ENCODE results near the gene GDI1. TPM values are rescaled to one million over a fixed set of nuclear protein-coding genes. Genes with fewer than 3 reads are reported as not detected.

The GDI1 gene
- total RNA-seq, 1 donor, result 106 TPM

GRCh38 chrX:154439841-154440240 lies 2.9 kb downstream of the GDI1 start:
- no peak for DNase-seq (ENCODE audit: low read depth)
- no peak overlapping the region for H3K4me3 ChIP-seq (ENCODE audit: low read depth, low read length)
- TF ChIP-seq CTCF (IDR thresholded peaks at IDR 0.05; ENCODE audit: insufficient read depth, low read depth, low read length), result no peak

GRCh38 chrX:154440623-154441357 lies 3.8 kb downstream of the GDI1 start:
- no peak for DNase-seq (ENCODE audit: low read depth)
- no peak overlapping the region for H3K4me3 ChIP-seq (ENCODE audit: low read depth, low read length)
- no peak for TF ChIP-seq CTCF (IDR thresholded peaks at IDR 0.05; ENCODE audit: insufficient read depth, low read depth, low read length)

GRCh38 chrX:154441564-154441963 lies 4.6 kb downstream of the GDI1 start:
- TF ChIP-seq CTCF (IDR thresholded peaks at IDR 0.05; ENCODE audit: insufficient read depth, low read depth, low read length), result no peak

GRCh38 chrX:154441984-154442707 lies 5.2 kb downstream of the GDI1 start:
- no peak for TF ChIP-seq CTCF (IDR thresholded peaks at IDR 0.05; ENCODE audit: insufficient read depth, low read depth, low read length)
- no peak overlapping the region for H3K4me3 ChIP-seq (ENCODE audit: low read depth, low read length)
- no peak for DNase-seq (ENCODE audit: low read depth)

More at GRCh38 chrX:154441564-154441963, 4.6 kb downstream of the GDI1 start:
- H3K4me3 ChIP-seq (ENCODE audit: low read depth, low read length), result no peak overlapping the region
- DNase-seq (ENCODE audit: low read depth), result no peak

GRCh38 chrX:154443479-154443910 lies 6.5 kb downstream of the GDI1 start:
- TF ChIP-seq CTCF (IDR thresholded peaks at IDR 0.05; ENCODE audit: insufficient read depth, low read depth, low read length), result no peak

GRCh38 chrX:154443992-154444754 lies 7.2 kb downstream of the GDI1 start, which contains the start of gene FAM50A:
FAM50A (plus strand) TSS chrX:154444141; CDS start chrX:154444236, 95 bp downstream.
- peak; percentile 65 for DNase-seq (ENCODE audit: low read depth)
- peak within 1 kb of the TSS; percentile 66 for H3K4me3 ChIP-seq (ENCODE audit: low read depth, low read length)
- TF ChIP-seq CTCF (IDR thresholded peaks at IDR 0.05; ENCODE audit: insufficient read depth, low read depth, low read length), result no peak

More at GRCh38 chrX:154443479-154443910, 6.5 kb downstream of the GDI1 start:
- DNase-seq (ENCODE audit: low read depth), result peak; percentile 5
- H3K4me3 ChIP-seq (ENCODE audit: low read depth, low read length), result peak overlapping the region; percentile 44
